Measurements from ENCODE around the gene GBA3. TPM values are rescaled to one million over a fixed set of nuclear protein-coding genes. Genes with fewer than 3 reads are reported as not detected.

GBA3 gene
- total RNA-seq, 1 experiment from 2014 or later = not detected

DNA sequence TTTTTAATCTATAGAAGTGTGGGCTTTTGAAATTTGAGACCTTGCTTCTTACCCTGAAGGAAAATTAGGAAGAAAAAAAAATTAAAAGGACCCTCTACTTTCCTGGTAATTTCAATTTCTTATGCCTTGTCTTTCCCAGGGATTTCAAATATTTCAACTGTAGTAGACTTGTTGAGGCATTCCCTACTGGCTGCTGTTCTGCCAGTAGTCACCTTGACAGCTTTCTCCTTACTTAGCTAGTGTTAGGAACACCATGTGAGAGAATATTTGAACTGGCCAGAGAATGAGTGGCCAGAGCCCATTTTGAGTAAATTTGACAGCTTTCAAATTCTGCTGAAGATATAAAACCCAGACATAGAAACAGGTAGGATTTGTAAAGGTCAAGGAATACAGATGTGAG, 24.0 kb upstream of the GBA3 start:
- no TSS peak for BruUV-seq (replicated peaks)
- ChIA-PET RAD21 (ENCODE audit: low non-redundant PET in 1 of 2, low total read pairs in 2 of 2, uncharacterized antibody in 2 of 2, unreplicated experiment in 2 of 2) (no interaction called here), POLR2A (no interaction called here)

More for the DNA sequence above, 24.0 kb upstream of the GBA3 start:
- Histone ChIP-seq H3K36me3 (ENCODE audit: control insufficient read depth in 1 of 2, insufficient read depth in 2 of 2, low read length in 2 of 2) (no peaks in the 10 kb centered on the region), H3K79me2 (ENCODE audit: insufficient read depth, low read length) (no peaks in the 10 kb centered on the region), H3K27ac (ENCODE audit: low read depth, low read length) (no peak overlapping the region), H3K9me2 (ENCODE audit: insufficient read depth) (no peaks in the 10 kb centered on the region), H3K4me2 (ENCODE audit: low read length) (no peak overlapping the region), H3K4me3 (replicated peaks in 1 of 2; ENCODE audit: low read depth in 1 of 2, low read length in 2 of 2) (no peak overlapping the region), H3K4me1 (ENCODE audit: control insufficient read depth in 1 of 2, insufficient read depth in 2 of 2, low read length in 2 of 2) (no peaks in the 10 kb centered on the region), H3K9ac (ENCODE audit: low read length) (no peak overlapping the region), H3K9me3 (ENCODE audit: control insufficient read depth in 1 of 2, insufficient read depth in 1 of 2, low read depth in 1 of 2, low read length in 2 of 2) (no peaks in the 10 kb centered on the region), H4K20me1 (ENCODE audit: insufficient read depth) (no peaks in the 10 kb centered on the region), H3K27me3 (ENCODE audit: insufficient read depth, low read length) (peaks cover 7% of the 10 kb centered on the region; the same call in 1 of the 2 replicates), H2AFZ (ENCODE audit: low read depth, low read length, poor library complexity, severe bottlenecking) (no peak overlapping the region)
- no peak for TF ChIP-seq RAD21 (IDR thresholded peaks at IDR 0.05; ENCODE audit: low read depth)
- TF ChIP-seq ELF1 (IDR thresholded peaks at IDR 0.05; ENCODE audit: borderline replicate concordance, low read depth) = no peak
- TF ChIP-seq SIN3A (IDR thresholded peaks at IDR 0.05; ENCODE audit: low read depth) = no peak
- no peak for TF ChIP-seq EZH2phosphoT487 (IDR thresholded peaks at IDR 0.05; ENCODE audit: borderline replicate concordance)
- no peak for TF ChIP-seq CEBPB (IDR thresholded peaks at IDR 0.05; ENCODE audit: low read depth)
- TF ChIP-seq, protein P1, sequence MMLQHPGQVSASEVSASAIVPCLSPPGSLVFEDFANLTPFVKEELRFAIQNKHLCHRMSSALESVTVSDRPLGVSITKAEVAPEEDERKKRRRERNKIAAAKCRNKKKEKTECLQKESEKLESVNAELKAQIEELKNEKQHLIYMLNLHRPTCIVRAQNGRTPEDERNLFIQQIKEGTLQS (IDR thresholded peaks at IDR 0.05) = no peak
- TF ChIP-seq SRF (IDR thresholded peaks at IDR 0.05; ENCODE audit: low read depth) = no peak
- TF ChIP-seq SP1 (IDR thresholded peaks at IDR 0.05; ENCODE audit: low read depth) = no peak
- TF ChIP-seq POLR2A (IDR thresholded peaks at IDR 0.05; ENCODE audit: borderline replicate concordance, extremely low read depth, insufficient read depth, insufficient read length) = no peak
- TF ChIP-seq CBX3 (IDR thresholded peaks at IDR 0.05; ENCODE audit: low read depth) = no peak
- TF ChIP-seq, protein P2, sequence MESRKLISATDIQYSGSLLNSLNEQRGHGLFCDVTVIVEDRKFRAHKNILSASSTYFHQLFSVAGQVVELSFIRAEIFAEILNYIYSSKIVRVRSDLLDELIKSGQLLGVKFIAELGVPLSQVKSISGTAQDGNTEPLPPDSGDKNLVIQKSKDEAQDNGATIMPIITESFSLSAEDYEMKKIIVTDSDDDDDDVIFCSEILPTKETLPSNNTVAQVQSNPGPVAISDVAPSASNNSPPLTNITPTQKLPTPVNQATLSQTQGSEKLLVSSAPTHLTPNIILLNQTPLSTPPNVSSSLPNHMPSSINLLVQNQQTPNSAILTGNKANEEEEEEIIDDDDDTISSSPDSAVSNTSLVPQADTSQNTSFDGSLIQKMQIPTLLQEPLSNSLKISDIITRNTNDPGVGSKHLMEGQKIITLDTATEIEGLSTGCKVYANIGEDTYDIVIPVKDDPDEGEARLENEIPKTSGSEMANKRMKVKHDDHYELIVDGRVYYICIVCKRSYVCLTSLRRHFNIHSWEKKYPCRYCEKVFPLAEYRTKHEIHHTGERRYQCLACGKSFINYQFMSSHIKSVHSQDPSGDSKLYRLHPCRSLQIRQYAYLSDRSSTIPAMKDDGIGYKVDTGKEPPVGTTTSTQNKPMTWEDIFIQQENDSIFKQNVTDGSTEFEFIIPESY (IDR thresholded peaks at IDR 0.05; ENCODE audit: extremely low read depth, insufficient replicate concordance, low read length) = no peak
- no peak for TF ChIP-seq CTCF (IDR thresholded peaks at IDR 0.05 in 2 of 3, conservative IDR thresholded peaks at IDR 0.05 in 1 of 3; ENCODE audit: borderline replicate concordance in 1 of 3, insufficient read depth in 1 of 3, low read depth in 2 of 3, low read length in 2 of 3)
- TF ChIP-seq ZFX (IDR thresholded peaks at IDR 0.05) = no peak
- no peak for TF ChIP-seq EGR1 (IDR thresholded peaks at IDR 0.05; ENCODE audit: low read depth)
- TF ChIP-seq MAX (IDR thresholded peaks at IDR 0.05) = no peak
- no peak for TF ChIP-seq JUND (IDR thresholded peaks at IDR 0.05)
- intact Hi-C loops (cut with micrococcal nuclease) = no loop called here
- ATAC-seq (no peak), DNase-seq (ENCODE audit: low read depth, low spot score) (no peak)
- CTCF ChIA-PET = no interaction called here
